GM10248 (cell line): ENCODE data around the gene ZNF831.

ENCODE experiments used
- CTCF ChIA-PET: fragments of 300-600 bp; sonication (Branson Sonifier 250); formaldehyde crosslinking; extraction: SDS; loops from one replicate; lab custom pipeline; 2021; ENCODE audit warnings: antibody characterized with exemption; lab: Yijun Ruan, JAX
- POLR2A ChIA-PET: fragments of 350-650 bp; sonication (Branson Sonifier 250); formaldehyde crosslinking; extraction: SDS; loops from one replicate; lab custom pipeline; 2020; ENCODE audit warnings: antibody characterized with exemption; lab: Yijun Ruan, JAX
- DNase-seq: peaks from one replicate; pipeline ENCODE4 v3.0.0; 2012; ENCODE audit errors: extremely low spot score
- CTCF ChIP-seq: IDR thresholded peaks from 2 replicates; pipeline ENCODE4 v1.5.1; 2012; ENCODE audit warnings: mild to moderate bottlenecking, low read depth; ENCODE audit errors: extremely low read depth, missing control alignments, control extremely low read depth

The ZNF831 gene

DNA sequence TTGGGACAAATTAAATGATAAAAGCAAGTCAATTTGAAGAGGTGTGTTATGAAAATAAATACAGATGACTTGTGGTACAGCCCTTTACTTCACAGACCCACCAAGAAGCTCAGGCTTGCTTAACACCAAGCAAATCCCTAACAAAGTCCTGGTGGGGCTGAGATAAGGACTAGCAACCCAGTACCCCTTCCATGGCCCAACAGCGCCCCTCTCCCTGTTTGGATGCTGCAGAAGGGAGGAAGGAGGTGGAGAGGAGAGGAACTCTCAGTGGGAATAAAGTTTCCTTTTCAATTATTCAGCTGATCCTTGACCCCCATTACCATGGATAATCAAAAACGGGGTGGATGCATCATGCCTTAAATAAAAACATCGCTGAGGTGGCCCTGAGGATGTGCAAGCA, 4.5 kb upstream of the ZNF831 start:
- ChIA-PET POLR2A (no interaction called here), CTCF (interaction anchor here (1.2 kb wide), 1 partner anchor 12 kb away, joined by 3 read pairs; no protein-coding TSS in a partner anchor)
- TF ChIP-seq CTCF: no peak
- no peak for DNase-seq

DNA sequence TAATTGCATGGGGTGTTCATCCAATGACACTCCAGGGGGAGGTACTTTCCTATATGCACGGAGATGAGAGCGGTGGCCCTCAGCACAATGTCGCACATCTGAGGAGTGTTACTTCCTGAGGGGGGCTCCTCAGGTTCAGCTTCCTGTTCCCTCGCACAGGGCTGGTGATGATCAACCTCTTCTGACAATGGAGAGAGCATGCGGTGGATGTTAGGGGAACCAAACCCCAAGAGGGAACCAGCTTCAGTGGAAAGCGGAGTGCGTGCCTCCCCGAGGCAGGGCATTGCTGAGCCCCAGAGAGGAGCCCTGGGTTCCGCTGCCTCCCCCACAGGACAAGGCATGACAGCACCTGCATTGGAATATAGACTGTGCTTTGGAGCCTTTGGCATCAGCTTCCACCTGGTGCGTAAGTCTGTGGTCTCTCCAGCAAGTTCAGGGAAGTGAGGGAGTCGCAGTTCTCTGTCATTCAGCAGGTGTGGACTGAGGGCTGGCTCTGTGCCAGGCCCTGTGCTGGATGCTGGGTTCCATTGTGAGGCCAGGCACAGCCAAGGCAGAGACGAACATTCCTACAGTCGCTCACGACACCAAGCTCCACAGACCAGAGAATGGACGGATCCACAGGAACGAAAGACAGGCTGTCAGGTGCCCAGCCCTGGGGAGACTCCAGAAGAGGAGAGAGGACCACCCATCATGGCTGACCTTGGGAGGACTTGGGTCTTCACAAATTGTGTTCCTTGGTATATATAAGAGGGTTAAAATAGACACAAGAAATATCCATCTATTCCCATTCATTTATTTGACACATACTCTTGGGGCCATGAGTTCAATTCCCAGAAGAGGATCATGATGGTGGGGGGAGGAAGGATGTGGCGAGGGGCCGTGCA, 3.9 kb upstream of the ZNF831 start:
- CTCF ChIA-PET: interaction anchor here (1.2 kb wide), 1 partner anchor 13 kb away, joined by 3 read pairs; no protein-coding TSS in a partner anchor
- POLR2A ChIA-PET: no interaction called here

DNA sequence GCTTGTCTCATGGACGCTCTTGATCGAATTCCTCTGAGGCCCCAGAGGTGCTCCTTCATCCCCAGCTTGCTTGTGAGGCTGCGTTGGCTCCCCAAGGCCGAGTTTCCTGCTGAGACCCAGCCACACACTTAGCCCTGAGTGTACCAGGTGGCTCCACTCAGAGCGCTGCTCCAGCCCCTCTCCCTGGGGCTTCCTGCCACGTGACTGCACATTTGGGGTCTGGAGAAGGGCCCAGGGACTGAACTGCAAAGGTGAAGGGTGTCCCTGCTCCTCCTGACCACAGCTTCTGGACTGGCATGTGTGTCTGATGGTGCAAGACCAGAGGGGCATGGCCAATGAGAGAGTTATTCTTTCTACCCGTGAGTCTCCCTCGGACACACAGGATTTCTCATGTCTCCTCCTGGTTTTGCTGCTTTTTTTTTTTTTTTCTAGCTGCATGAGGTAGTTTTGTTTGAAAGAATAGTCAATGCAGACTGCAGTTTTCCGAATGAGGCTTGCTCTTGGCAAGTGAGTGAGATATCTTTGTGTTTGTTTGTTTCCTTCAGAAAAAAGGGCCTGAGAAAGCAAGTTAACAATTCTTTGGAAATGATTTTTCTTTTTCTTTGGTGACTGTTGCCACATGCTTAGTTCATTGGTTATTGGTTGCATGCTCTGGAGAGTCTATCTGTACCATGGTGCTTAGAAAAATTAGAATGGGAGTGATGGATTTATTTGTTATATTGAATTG, 3.1 kb upstream of the ZNF831 start:
- ChIA-PET POLR2A (no interaction called here), CTCF (no interaction called here)
- TF ChIP-seq CTCF: no peak
- no peak for DNase-seq

More for the DNA sequence above, 3.9 kb upstream of the ZNF831 start:
- TF ChIP-seq CTCF: no peak
- no peak for DNase-seq

DNA sequence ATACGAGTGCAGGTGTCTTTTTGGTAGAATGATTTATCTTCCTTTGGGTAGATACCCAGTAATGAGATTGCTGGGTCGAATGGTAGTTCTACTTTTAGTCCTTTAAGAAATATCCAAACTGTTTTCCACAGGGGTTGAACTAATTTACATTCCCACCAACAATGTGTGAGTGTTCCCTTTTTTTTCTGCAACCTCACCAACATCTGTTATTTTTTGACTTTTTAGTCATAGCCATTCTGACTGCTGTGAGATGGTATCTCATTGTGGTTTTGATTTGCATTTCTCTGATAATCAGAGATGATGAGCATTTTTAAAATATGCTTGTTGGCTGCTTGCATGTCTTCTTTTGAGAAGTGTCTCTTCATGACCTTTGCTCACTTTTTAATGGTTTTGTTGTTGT, 1.9 kb upstream of the ZNF831 start:
- ChIA-PET CTCF (interaction anchor here (1.0 kb wide), 1 partner anchor 9 kb away, joined by 3 read pairs; no protein-coding TSS in a partner anchor), POLR2A (no interaction called here)
- DNase-seq: no peak
- no peak for TF ChIP-seq CTCF

DNA sequence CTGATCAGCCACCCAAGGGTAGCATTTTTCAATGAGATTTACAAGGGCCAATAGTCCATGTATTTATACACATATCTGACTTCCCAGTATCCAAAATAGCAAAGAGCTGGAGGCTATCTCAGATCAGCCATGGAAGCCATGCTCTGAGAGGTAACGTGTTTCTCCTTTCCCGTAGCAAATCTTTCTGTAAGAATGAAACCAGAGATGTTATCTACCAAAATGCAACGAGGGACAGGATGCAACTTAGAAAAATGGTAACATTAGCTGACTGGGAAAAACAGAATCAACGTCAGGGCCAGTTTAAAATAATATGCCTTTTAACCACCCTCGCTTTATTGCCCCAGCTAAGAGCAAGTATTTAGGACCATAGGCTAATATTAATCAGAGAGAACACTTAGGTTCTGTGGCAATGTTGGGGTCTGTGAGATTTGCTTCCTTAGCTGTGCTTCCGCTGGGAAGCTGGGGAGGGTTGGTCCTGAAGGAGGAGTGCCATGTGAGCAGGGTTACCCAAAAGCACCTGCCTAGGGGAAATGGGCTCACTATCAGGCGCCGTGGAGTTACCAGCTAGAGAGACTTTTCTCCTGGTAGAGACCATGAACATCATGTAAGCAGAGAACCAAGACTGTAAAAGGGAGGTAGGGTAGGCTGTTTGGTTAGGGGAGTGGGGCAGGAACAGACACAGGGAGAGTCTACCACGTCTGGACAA, 1.2 kb downstream of the ZNF831 start:
- POLR2A ChIA-PET: no interaction called here
- CTCF ChIA-PET: interaction anchor here (0.7 to 2.4 kb wide), 5 partner anchors 8 to 57 kb away, joined by 3 to 7 read pairs (median 4); no protein-coding TSS in a partner anchor
- TF ChIP-seq CTCF: no peak
- no peak for DNase-seq

- ChIA-PET CTCF (interaction anchor here (0.7 to 2.4 kb wide), 4 partner anchors 8 to 57 kb away, joined by 3 to 7 read pairs (median 4); no protein-coding TSS in a partner anchor), POLR2A (no interaction called here)
- DNase-seq: no peak
- TF ChIP-seq CTCF: no peak
Measured at GRCh38 chr20:59165396-59165795, 1.8 kb downstream of the ZNF831 start.
